ENCODE measurements around the gene COX6A2.
"Not testable (repeated sequence)": the region's sequence is repeated elsewhere in the genome, so short reads cannot be mapped to it uniquely, and the experiment has no call there.

Gene COX6A2

DNA sequence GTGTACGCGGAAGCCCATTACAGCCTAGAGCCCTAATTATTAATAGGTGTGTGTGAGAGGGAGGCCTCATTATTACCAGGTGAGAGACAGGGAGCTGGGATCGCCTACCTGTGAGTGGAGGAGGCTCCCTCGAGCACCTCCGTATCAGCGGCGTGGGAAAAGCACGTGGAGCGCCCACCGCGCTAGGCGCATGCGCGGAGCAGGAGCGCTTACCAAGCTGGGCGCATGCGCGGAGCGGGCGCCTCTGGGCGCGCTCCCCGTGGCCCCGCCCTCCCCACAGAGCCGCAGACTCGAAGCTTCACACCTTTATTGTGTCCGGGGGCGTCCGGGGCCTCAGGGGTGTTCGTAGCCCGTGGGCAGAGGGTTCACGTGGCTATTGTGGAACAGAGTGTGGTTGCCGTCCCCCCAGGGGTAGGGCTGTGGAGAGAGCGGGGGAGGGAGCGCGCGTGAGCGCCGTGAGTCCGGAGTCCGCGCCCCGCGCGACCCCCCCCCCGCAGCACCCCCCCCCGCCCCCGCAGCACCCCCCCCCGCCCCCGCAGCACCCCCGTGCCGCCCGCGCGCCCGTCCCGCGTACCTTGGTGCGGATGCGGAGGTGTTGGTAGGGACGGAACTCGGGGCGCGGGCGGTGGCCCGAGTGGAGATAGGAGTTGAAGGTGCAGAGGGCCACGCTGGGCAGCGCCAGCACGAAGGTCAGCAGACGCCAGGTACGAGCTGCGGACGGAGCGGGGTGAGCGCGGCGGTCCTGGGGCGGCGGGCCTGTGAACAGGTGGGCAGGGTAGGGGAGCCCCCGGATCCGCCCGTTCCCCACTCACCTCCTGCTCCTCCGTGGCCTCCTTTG is 500 bp downstream of the COX6A2 start:
- Histone ChIP-seq H3K27me3 (ENCODE audit: control insufficient read depth, insufficient read depth, low read length) (peaks cover 4% of the 10 kb centered on the region), H3K9me3 (ENCODE audit: control insufficient read depth, low read length) (no peaks in the 10 kb centered on the region), H3K9ac (ENCODE audit: low read length) (no peak overlapping the region), H3K4me1 (ENCODE audit: control insufficient read depth, insufficient read depth, low read length) (peaks cover 3% of the 10 kb centered on the region), H3K36me3 (ENCODE audit: control insufficient read depth, insufficient read depth, low read length) (no peaks in the 10 kb centered on the region), H3K4me3 (ENCODE audit: low read length) (no peak overlapping the region)

DNA sequence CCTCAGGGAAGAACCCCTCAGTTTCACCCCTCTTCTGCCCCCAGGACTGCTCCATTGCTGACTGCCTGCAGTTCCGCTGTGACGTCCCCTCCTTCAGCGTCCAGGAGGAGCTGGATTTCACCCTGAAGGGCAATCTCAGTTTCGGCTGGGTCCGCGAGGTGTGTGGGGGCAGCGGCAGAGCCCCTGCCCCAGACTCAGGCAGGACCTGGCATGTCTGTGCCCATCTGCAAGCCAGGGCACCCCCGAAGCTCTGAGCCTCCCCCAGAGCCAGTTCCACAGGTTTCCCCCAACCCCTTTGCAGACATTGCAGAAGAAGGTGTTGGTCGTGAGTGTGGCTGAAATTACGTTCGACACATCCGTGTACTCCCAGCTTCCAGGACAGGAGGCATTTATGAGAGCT is 4.4 kb downstream of the COX6A2 start:
- peaks cover 4% of the 10 kb centered on the region for H3K27me3 ChIP-seq (ENCODE audit: control insufficient read depth, insufficient read depth, low read length)
- H3K4me3 ChIP-seq (ENCODE audit: low read length), result no peak overlapping the region
- H3K9ac ChIP-seq (ENCODE audit: low read length), result no peak overlapping the region
- H3K9me3 ChIP-seq (ENCODE audit: control insufficient read depth, low read length), result no peaks in the 10 kb centered on the region
- H3K36me3 ChIP-seq (ENCODE audit: control insufficient read depth, insufficient read depth, low read length), result no peaks in the 10 kb centered on the region
- H3K4me1 ChIP-seq (ENCODE audit: control insufficient read depth, insufficient read depth, low read length), result peaks cover 3% of the 10 kb centered on the region

DNA sequence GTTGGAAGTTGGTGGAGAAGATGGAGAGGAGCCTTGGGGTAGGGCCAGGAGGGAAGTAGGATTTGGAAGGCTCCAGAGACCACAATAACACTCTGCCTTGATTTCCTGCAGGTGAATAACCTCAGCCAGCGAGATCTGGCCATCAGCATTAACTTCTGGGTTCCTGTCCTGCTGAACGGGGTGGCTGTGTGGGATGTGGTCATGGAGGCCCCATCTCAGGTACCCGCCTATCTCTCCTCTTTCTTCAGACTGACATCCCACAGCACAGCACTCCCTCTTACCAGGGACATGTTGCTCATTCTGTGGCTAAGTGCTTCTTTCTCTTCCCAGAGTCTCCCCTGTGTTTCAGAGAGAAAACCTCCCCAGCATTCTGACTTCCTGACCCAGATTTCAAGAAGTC is 4.9 kb downstream of the COX6A2 start:
- Histone ChIP-seq H3K4me3 (ENCODE audit: low read length) (no peak overlapping the region), H3K9me3 (ENCODE audit: control insufficient read depth, low read length) (no peaks in the 10 kb centered on the region), H3K27me3 (ENCODE audit: control insufficient read depth, insufficient read depth, low read length) (peaks cover 3% of the 10 kb centered on the region), H3K4me1 (ENCODE audit: control insufficient read depth, insufficient read depth, low read length) (peaks cover 3% of the 10 kb centered on the region), H3K9ac (ENCODE audit: low read length) (no peak overlapping the region), H3K36me3 (ENCODE audit: control insufficient read depth, insufficient read depth, low read length) (no peaks in the 10 kb centered on the region)

DNA sequence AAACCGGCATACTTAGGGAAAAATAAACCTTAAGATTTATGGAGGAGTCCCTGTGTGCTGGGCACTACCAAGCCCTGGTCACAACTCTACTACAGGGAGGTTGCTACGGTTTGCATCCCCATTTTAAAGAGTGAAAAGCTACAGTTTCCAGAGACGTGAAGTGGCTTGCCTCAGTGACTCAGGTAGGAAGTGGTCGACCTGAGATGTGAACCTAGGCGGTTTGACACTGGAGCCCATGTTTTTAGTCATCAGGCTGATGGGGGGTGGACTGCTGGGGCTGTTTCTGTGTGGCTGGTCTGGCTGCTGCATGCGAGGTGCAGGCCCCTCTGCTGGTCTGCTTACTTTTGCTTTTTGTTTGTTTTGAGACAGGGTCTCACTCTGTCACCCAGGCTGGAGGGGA is 6.6 kb downstream of the COX6A2 start:
- H3K9ac ChIP-seq (ENCODE audit: low read length), result no peak overlapping the region
- no peaks in the 10 kb centered on the region for H3K27me3 ChIP-seq (ENCODE audit: control insufficient read depth, insufficient read depth, low read length)
- H3K36me3 ChIP-seq (ENCODE audit: control insufficient read depth, insufficient read depth, low read length), result no peaks in the 10 kb centered on the region
- H3K9me3 ChIP-seq (ENCODE audit: control insufficient read depth, low read length), result no peaks in the 10 kb centered on the region
- H3K4me1 ChIP-seq (ENCODE audit: control insufficient read depth, insufficient read depth, low read length), result no peaks in the 10 kb centered on the region
- H3K4me3 ChIP-seq (ENCODE audit: low read length), result no peak overlapping the region

DNA sequence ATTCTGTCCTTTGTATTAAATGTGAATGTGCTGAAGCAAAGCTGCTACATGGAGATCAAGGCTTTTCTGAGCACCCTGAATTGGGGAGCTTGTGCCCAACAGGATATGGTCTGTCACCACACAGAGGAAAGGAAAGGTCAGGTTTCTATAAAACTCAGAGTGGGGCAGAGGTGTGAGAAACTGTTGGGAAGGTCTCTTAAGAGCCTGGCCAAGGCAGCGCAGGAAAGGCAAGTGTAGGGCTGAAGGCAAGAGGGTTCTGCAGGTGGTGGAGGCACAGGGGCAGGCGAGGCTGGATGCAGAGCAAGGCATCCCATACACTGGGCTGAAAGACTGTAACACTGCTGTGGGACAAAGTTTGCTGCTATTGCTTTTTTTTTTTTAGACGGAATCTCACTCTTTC is 8.1 kb downstream of the COX6A2 start:
- no peaks in the 10 kb centered on the region for H3K36me3 ChIP-seq (ENCODE audit: control insufficient read depth, insufficient read depth, low read length)
- H3K9ac ChIP-seq (ENCODE audit: low read length), result no peak overlapping the region
- no peaks in the 10 kb centered on the region for H3K9me3 ChIP-seq (ENCODE audit: control insufficient read depth, low read length)
- H3K27me3 ChIP-seq (ENCODE audit: control insufficient read depth, insufficient read depth, low read length), result no peaks in the 10 kb centered on the region
- H3K4me3 ChIP-seq (ENCODE audit: low read length), result no peak overlapping the region
- no peaks in the 10 kb centered on the region for H3K4me1 ChIP-seq (ENCODE audit: control insufficient read depth, insufficient read depth, low read length)

DNA sequence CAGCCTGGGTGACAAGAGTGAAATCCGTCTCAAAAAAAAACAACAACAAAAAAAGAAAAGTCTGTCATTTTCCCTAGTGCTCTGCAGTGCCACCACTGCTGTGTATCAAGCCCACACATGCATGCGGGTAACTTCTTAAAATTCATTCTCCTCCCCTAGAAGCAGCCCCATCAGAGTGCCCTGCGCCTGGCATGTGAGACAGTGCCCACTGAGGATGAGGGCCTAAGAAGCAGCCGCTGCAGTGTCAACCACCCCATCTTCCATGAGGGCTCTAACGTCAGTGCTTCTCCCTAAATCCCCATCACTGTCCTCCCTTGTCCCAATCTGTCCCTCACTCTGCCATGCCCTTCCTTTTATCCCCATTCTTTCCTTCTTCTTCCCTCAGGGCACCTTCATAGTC is 10.2 kb downstream of the COX6A2 start:
- H3K27me3 ChIP-seq (ENCODE audit: control insufficient read depth, insufficient read depth, low read length), result no peaks in the 10 kb centered on the region
- no peak overlapping the region for H3K9ac ChIP-seq (ENCODE audit: low read length)
- no peaks in the 10 kb centered on the region for H3K9me3 ChIP-seq (ENCODE audit: control insufficient read depth, low read length)
- no peak overlapping the region for H3K4me3 ChIP-seq (ENCODE audit: low read length)
- no peaks in the 10 kb centered on the region for H3K4me1 ChIP-seq (ENCODE audit: control insufficient read depth, insufficient read depth, low read length)
- no peaks in the 10 kb centered on the region for H3K36me3 ChIP-seq (ENCODE audit: control insufficient read depth, insufficient read depth, low read length)

DNA sequence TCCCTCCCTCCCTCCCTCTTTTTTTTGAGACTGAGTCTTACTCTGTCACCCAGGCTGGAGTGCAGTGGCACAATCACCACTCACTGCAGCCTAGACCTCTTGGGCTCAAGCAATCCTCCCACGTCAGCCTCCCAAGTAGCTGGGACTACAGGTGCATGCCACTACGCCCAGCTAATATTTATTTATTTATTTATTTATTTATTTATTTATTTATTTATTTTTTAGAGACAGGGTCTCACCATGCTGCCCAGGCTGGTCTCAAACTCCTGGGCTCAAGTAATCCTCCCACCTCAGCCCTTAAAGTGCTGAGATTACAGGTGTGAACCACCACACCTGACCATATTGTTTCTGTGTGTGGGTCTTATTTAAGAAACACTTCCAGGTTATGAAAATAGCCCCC is 11.1 kb downstream of the COX6A2 start:
- not testable (repeated sequence) for H3K4me1 ChIP-seq (ENCODE audit: control insufficient read depth, insufficient read depth, low read length); H3K9me3 ChIP-seq (ENCODE audit: control insufficient read depth, low read length); H3K36me3 ChIP-seq (ENCODE audit: control insufficient read depth, insufficient read depth, low read length); H3K27me3 ChIP-seq (ENCODE audit: control insufficient read depth, insufficient read depth, low read length); H3K9ac ChIP-seq (ENCODE audit: low read length); H3K4me3 ChIP-seq (ENCODE audit: low read length)

DNA sequence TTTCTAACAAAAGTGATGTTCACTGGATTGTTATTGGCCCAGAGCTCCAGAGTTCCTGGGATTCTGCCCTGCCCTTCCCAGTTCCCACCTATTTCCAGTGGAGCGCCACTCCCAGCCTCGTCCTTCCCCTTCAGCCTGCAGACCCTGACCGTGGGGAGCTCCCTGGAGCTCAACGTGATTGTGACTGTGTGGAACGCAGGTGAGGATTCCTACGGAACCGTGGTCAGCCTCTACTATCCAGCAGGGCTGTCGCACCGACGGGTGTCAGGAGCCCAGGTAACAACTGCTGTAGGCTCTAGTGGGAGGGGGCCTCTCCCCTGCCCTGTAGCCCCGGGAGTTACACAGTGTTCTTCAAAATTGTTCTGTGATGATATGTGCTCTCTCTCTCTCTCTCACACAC is 11.8 kb downstream of the COX6A2 start:
- H3K4me1 ChIP-seq (ENCODE audit: control insufficient read depth, insufficient read depth, low read length), result no peaks in the 10 kb centered on the region
- H3K4me3 ChIP-seq (ENCODE audit: low read length), result no peak overlapping the region
- no peak overlapping the region for H3K9ac ChIP-seq (ENCODE audit: low read length)
- no peaks in the 10 kb centered on the region for H3K27me3 ChIP-seq (ENCODE audit: control insufficient read depth, insufficient read depth, low read length)
- H3K36me3 ChIP-seq (ENCODE audit: control insufficient read depth, insufficient read depth, low read length), result no peaks in the 10 kb centered on the region
- H3K9me3 ChIP-seq (ENCODE audit: control insufficient read depth, low read length), result no peaks in the 10 kb centered on the region

DNA sequence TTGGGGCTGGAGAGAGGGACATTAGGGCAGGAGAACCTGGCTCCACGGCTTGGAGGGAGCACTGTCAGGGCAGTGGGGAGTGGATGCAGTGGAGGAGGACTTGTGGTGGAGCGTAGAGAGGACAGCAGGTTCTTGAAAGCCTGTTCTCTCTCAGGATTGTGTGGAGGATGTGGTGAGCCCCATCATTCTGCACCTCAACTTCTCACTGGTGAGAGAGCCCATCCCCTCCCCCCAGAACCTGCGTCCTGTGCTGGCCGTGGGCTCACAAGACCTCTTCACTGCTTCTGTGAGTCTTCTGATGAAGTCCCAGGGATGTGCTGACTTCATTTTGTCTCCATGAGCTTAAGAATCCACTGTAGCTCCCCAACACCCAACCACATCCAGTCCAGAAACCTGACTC is 13.5 kb downstream of the COX6A2 start:
- no peaks in the 10 kb centered on the region for H3K9me3 ChIP-seq (ENCODE audit: control insufficient read depth, low read length)
- no peaks in the 10 kb centered on the region for H3K4me1 ChIP-seq (ENCODE audit: control insufficient read depth, insufficient read depth, low read length)
- H3K27me3 ChIP-seq (ENCODE audit: control insufficient read depth, insufficient read depth, low read length), result no peaks in the 10 kb centered on the region
- H3K9ac ChIP-seq (ENCODE audit: low read length), result no peak overlapping the region
- no peaks in the 10 kb centered on the region for H3K36me3 ChIP-seq (ENCODE audit: control insufficient read depth, insufficient read depth, low read length)
- no peak overlapping the region for H3K4me3 ChIP-seq (ENCODE audit: low read length)

DNA sequence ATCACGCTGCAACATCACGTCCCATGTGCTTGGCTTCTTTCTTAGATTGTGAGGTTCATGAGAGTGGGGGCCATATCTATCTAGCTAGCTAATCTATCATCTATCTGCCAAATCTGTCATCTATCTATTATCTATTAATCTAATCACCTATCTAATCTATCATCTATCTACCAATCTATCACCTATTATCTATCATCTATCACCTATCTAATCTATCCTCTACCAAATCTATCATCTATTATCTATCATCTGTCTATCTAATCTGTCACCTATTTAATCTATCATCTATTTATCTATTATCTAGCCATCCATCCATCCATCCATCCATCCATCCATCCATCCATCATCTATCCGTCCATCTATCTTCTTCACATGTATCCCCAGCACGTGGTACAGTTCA is 14.2 kb downstream of the COX6A2 start:
- Histone ChIP-seq H3K4me3 (ENCODE audit: low read length) (no peak overlapping the region), H3K27me3 (ENCODE audit: control insufficient read depth, insufficient read depth, low read length) (no peaks in the 10 kb centered on the region), H3K9me3 (ENCODE audit: control insufficient read depth, low read length) (no peaks in the 10 kb centered on the region), H3K9ac (ENCODE audit: low read length) (no peak overlapping the region), H3K4me1 (ENCODE audit: control insufficient read depth, insufficient read depth, low read length) (no peaks in the 10 kb centered on the region), H3K36me3 (ENCODE audit: control insufficient read depth, insufficient read depth, low read length) (no peaks in the 10 kb centered on the region)

DNA sequence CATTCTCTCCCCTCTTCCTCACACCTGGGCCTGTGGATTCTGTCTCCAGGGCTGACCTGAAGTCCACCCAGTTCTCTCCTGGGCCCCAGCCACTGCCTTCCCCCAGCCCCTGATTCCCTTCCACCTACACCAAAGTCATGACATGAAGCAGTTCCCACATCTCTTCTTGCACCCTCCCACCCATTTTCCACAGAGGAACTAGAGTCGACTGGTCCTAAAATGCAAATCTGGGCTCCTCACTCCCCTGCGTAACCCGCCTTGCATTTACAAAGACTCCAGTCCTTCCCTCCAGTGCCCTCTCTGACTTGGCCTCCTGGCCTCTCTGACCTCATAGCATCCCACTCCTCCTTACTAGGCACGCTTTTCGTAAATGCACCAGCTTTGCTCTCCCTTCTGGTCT is 14.8 kb downstream of the COX6A2 start:
- Histone ChIP-seq H3K4me3 (ENCODE audit: low read length) (no peak overlapping the region), H3K36me3 (ENCODE audit: control insufficient read depth, insufficient read depth, low read length) (no peaks in the 10 kb centered on the region), H3K4me1 (ENCODE audit: control insufficient read depth, insufficient read depth, low read length) (no peaks in the 10 kb centered on the region), H3K27me3 (ENCODE audit: control insufficient read depth, insufficient read depth, low read length) (no peaks in the 10 kb centered on the region), H3K9ac (ENCODE audit: low read length) (no peak overlapping the region), H3K9me3 (ENCODE audit: control insufficient read depth, low read length) (no peaks in the 10 kb centered on the region)

DNA sequence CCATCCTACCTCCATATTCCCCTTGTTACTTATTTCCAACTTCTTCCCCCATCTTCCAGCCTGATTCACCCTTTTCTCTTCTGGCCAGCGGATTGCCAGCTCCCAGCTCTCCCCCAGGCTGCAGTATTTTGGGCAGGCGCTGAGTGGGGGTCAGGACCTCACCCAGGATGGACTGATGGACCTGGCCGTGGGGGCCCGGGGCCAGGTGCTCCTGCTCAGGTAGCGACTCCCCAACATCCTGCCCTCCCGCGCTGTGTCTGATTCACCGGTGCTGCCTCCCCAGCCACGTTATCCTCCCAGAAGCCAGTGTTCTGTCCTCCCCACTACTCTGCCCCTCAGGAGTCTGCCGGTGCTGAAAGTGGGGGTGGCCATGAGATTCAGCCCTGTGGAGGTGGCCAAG is 15.4 kb downstream of the COX6A2 start:
- Histone ChIP-seq H3K9me3 (ENCODE audit: control insufficient read depth, low read length) (no peaks in the 10 kb centered on the region), H3K9ac (ENCODE audit: low read length) (no peak overlapping the region), H3K36me3 (ENCODE audit: control insufficient read depth, insufficient read depth, low read length) (no peaks in the 10 kb centered on the region), H3K4me1 (ENCODE audit: control insufficient read depth, insufficient read depth, low read length) (no peaks in the 10 kb centered on the region), H3K27me3 (ENCODE audit: control insufficient read depth, insufficient read depth, low read length) (no peaks in the 10 kb centered on the region), H3K4me3 (ENCODE audit: low read length) (no peak overlapping the region)

Data from mucosa of stomach (tissue), 1 donor.